Amygdala (tissue), 56 donors: ENCODE data around the gene CELA1.
"Not testable (repeated sequence)": the region's sequence is repeated elsewhere in the genome, so short reads cannot be mapped to it uniquely, and the experiment has no call there.

Experiments
- DNase-seq, 56 donors: peaks; one replicate each; lab custom pipeline; 2025; lab: John Stamatoyannopoulos, UW

Gene CELA1

DNA sequence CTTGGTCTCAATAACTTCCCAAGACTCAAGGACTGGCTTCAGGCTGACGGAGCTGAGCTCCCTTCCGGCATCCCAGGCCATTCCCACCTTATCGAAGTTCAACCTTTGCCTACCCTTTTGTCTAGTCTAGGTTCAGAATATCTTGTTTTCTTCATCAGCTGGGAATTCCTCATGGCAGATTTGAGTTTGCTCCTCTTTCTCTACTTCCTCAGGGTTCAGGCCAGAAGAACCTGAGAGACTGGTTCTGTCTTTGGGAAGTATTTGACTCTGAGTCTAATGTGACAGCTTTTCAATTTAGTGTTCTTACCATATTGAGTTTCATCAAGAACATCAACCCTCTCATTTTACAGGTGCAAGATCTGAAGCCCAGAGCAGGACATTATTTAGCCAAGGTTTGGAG, 24.6 kb downstream of the CELA1 start:
- no peak for DNase-seq

DNA sequence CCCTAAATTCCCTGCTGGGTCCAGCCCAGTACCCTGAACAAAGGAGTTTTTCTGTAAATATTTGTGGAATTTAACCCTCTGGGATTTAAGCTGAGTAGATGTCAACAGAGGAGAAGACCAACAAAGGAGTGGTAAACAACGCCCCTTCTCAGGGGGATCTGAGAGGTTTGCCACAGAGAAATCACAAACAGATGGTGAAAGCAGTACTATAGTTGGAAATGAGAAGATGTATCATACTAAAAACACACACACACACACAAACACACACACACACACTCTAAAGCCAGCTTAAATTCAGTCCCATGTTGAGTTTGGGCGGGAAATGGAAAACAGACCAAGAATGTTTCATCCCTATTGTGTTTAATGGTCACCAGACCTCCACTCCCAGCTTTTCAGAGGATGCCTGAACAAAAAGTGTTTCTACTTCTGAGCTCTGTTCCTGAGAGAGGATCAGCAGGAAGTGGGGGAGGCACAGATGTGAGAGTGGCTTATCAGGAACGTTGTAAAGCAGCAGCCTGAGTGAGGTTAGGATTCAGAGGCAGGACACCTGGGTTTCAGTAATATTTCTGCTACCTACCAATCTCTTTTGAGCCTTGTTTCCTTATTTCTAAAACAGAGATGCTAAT, 25.7 kb downstream of the CELA1 start:
- no peak for DNase-seq

DNA sequence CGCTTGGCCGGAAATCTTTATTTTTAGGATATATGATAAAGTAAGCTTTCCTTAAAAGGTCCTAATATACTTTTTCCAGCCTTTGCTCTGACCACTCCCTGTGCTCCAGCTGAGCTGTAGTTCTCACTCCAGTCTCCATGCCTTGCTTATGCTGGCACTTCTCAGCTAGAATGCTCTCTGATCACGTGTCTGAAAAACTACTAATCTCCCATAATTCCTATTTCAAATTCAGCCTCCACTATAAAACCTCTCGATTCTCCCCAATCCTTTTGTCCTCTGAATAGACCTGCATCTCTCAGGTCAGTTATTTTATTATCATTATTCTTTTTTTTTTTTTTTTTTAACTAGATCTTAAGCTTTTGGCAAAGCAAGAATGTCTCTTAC, 26.2 kb downstream of the CELA1 start:
- DNase-seq, result no peak

DNA sequence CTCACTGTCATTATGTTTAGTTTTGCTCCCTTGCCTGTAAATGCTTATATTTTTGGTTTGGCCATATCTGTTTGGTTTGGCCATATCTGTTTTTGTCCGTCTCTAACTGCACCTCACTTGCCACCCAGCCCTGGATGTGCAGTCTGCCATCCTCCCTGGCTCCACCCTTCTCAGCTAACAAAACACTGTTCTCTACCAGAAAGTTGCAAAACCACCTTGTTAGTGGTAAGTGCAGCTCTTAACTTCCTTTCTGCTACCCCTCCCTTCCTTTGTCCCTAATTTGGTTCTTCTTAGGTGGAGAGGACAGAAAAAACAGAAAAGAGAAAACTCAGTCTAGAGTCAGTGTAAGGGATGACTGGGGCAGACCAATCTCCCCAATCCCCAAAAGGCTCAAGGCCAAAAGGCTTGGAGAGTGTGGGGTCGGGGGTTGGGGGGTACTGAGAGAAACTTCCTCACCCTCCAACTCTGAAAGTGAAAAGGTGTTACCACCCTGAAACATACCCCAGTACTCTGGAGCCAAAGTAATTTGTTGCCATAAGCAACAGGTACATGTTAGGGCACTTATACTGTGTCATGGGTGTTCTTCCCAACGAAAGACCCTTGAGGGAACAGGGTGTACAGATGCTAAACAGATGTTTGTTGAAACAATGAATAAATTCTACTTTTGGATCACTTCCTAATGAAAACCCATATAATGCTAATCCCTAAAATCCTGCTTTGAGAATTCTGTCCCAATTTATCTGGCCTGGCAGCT, 27.5 kb downstream of the CELA1 start:
- DNase-seq, result no peak

DNA sequence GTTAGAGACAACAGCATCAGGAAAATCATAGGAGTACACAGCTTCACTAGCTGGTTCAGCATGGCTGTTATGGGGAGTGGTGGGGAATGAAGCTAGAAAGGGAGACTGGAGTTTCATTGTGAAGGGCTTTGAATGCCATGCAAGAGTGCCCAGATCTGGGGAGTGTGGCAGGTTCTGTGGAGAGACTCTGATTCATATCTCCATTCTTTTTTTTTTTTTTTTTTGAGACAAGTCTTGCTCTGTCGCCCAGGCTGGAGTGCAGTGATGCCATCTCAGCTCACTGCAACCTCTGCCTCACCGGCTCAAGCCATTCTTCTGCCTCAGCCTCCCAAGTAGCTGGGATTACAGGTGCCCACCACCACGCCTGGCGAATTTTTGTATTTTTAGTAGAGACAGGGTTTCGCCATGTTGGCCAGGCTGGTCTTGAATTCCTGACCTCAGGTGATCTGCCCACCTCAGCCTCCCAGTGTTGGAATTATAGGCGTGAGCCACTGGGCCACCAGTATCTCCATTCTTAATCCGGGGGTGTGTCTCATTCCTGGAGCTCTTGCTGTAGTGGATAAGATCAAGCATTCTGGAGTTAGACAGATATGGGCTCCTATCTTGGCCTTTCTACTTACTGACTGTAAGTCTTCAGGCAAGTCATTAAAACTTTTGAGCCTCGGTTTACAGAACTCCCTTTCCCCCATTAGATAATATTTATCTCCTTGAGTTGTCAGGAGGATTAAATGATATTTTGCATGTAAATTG, 28.2 kb downstream of the CELA1 start:
- DNase-seq, result not testable (repeated sequence)

DNA sequence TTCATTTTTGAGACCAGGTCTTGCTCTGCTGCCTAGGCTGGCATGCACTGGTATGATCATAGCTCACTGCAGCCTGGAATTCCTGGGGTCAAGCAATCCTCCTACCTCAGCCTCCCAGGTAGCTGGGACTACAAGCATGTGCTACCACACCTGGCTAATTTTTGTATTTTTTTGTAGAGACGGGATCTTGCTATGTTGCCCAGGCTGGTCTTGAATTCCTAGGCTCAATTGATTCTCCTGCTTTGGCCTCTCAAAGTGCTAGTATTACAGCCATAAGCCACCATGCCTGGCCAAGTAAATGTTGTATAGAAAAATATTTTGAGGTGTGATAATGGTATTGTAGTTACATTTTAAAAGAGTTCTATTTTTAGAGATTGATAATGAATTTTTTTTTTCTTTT, 35.1 kb downstream of the CELA1 start:
- no peak for DNase-seq

DNA sequence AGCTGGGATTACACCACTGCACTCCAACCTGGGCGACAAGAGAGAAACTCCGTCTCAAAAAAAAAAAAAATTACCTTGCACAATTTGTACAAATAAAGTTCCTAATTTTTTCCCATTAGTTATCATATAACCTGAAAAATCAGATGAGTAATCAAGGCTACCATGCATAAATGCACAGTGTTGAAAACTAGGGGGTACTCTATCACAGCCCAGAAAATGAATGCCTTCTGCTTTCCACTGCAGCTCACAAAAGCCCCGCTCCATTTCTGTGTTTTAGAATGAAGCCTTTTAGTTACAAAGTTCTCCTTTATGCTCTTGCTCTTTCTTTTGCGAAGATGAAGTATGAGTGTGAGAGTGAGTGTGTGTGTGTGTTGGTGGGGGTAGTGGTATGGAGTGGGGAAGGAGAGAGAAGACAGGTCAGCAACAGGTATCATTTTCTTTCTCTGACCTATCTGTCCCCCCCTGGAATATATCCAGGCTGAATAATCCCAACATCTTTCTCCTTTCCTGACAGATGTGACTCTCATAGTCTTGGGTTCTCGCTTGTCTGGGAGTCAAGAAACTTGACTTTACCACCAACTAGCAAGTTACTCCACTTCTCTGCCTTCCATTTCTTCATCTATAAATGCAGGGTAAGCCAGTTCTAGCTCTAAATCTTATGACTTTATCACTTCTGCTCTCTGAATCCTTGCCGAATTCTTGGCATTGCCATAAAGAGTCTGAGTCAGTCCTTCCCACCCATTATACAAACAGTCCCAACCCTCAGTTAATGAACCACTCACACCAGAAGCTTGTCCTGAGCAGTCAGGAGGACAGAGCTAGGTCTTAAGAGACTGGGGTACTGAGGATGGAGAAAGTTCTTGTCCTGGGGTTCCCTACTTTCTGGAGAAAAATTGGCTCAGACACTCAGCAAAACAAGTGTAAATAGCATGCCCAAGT, 38.6 kb downstream of the CELA1 start:
- no peak for DNase-seq

DNA sequence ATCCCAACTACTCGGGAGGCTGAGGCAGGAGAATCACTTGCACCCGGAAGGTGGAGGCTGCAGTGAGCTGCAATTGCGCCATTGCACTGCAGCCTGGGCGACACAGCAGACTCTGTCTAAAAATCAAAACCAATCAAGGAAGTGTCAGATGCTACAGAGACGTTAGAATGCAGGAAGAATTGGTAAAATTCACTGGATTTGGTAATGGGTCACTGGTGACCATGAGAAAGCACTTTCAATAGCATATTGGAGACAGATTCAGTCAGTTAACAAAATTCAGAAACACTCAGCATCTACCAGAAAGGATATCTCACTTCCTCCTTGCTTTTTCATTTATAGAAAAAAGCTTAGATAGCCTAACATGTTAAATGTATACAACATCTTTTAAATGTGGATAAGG, 40.0 kb downstream of the CELA1 start:
- no peak for DNase-seq

DNA sequence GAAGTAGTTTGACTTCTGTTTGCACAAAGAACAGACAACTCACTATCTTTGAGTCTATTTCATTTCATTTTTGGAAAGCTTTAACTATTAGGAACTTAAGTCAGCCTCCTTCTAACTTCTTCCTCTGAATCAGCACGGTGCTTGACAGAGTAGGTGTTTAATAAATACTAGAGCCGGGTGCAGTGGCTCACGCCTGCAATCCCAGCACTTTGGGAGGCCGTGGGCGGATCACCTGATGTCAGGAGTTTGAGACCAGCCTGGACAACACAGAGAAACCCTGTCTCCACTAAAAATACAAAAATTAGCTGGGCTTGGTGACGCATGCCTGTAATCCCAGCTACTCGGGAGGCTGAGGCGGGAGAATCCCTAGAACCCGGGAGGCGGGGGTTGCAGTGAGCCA, 45.7 kb downstream of the CELA1 start:
- peak in 1 of 56 donors; percentile 0 for DNase-seq

DNA sequence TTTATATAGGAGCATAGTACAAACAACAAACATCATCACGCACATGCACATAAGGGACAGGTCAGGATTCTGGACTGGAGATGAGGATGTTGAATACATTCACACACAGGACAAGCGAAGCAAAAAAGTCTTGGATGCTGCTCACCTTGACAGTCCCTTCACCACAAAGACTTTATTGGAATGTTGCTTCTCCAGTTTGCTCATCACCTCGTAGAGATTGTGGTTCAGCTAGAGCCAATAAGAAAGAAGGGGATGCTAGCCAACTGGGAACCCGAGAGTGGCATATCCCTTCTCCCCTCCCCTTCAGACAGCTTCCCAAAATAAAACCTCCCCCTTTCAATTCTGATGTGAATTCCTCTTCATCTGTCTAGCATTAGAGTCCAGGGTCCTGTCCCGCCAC, 50.8 kb downstream of the CELA1 start:
- DNase-seq, result no peak

DNA sequence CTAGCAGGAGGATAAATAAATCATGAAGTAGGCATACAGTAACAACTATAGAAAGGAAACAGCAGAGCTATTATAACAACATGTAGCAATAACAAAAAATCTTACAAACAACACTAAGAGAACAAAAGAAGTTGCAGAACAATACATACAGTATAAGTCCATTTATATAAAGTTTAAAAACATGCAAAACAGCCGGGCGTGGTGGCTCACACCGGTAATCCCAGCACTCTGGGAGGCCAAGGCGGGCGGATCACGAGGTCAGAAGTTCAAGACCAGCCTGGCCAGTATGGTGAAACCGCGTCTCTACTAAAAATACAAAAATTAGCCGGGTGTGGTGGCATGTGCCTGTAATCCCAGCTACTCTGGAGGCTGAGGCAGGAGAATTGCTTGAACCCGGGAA, 52.4 kb downstream of the CELA1 start:
- not testable (repeated sequence) for DNase-seq

DNA sequence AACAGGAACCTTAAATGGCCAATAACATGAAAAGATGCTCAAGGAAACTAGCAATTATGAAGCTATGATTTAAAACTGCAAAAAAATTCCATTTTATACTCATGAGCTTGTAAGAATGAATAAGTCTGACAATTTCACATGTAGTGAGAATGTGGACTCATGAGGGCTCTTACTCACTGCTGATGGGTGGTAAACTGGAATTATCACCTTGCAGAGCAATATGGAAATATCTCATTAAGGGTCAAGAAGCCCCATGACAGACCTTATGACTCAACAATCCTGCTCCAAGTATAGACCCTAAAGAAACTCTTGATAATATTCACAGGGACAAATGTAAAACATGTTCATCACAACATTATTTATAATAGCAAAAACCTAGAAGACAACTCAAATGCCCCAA, 52.8 kb downstream of the CELA1 start:
- no peak for DNase-seq

DNA sequence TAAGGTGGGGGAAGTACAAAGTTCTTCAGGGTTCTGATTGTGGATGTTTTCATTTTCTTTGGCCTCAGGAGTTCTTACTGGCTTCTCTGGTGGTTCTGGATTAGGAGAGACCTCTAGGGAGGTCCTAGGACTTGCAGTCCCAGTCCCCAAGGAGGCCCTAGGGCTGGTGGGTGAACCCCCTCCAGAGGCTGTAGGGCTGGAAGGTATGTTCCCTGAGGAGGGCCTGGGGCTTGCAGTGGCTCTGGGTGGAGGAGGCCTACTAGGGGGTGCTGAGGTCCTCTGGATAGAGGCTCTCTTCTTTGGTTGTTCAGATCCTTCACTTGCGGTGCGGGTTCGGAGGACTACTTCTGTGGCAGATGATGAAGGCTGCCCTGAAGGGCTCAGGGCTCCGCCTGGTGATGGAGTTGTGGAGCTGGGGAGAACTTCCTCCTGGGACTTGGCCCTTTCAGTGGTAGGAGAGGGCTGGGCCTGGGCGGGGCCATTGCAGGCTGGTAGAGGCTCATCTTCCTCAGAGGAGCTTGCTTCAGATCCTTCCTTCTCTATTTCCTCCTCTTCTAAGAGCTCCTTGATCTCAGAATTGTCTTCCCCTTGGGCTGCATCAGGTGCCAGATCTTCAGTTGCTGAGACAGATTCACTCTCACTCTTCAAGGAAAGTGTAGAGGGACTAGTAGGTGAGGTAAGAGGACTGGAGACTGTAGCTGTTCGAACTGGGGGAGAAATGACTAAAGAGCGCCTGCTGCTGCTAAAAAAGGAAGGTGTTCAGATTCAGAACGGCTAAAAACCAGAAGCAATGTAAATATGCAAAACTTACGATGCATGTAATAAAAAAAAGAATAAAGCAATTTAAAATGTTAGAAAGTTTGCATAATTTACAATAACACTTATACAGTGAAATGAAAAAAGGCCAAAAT, 54.6 kb downstream of the CELA1 start:
- peak in 11 of 56 donors; percentile 0 to 31 (median 12) for DNase-seq

DNA sequence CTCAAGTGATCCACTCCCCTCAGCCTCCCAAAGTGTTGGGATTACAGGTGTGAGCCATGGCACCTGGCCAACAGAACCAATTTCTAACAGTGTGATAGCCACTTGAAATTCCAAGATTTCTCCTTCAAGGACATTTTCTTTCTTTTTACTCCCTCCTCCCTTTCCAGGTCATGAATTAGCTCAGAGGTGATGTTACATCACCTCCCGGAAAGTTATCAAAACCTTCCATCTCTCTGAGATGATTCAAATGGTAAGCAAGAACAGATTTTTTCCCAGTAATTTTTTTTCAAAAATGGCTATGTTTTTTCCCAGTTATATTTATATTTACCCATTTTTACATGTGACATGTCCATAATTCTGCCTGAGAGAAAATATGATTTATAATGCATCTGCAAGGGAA, 60.6 kb downstream of the CELA1 start:
- DNase-seq, result no peak

DNA sequence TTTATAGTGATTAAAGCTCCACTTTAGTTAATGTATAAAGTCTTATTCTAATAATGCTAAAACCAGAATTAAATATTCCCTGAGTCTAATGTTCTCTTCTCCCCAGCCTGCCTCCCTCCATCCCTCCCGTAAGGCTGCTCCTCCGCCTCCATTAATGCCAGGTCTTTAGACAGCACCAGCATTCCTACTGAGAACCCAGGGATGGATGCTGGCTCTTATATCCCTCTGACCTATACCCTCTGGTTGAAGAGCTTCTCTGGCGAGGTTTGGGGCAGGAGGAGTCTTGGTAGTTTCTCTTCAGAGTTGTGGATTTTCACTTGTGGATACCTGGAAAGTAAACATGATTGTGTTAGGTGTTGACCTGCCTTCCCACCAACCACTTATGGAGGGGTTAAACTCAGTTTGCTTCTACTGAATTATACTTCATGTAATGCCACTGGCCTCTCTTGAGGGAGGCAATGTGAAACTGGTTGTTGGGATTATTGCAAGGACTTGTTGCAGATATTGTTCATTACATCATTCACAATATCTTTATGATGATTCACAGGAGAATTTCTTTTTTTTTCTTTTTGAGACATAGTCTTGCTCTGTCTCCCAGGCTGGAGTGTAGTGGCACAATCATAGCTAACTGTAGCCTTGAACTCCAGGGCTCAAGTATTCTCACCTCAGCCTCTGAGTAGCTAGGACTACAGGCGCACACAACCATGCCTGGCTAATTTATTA, 65.1 kb downstream of the CELA1 start:
- no peak for DNase-seq
